Esophagus squamous epithelium (tissue), 5 donors: ENCODE measurements around the gene CAMK2G. TPM values are rescaled to one million over a fixed set of nuclear protein-coding genes. Genes with fewer than 3 reads are reported as not detected.
A peak's percentile ranks its signal among the peaks of the same experiment; 100 is the strongest.

Experiments
- DNase-seq: peaks from one replicate; lab custom pipeline; 2025; lab: John Stamatoyannopoulos, UW
- H3K27ac ChIP-seq, 4 donors: fragments of 200-600 bp; sonication (generic); one replicate each; pipeline ENCODE4 v1.5.1; 2016 to 2019; ENCODE audit warnings: mild to moderate bottlenecking in 1 of 4
- H3K27me3 ChIP-seq, 4 donors: fragments of 200-600 bp; sonication (generic); 1 replicate in 3 of 4; 2 replicates in 1 of 4; pipeline versions ENCODE4 v1.5.1 to v1.6.0; 2017 to 2021; ENCODE audit warnings: antibody characterized with exemption in 1 of 4
- H3K36me3 ChIP-seq, 3 donors: fragments of 200-600 bp; sonication (generic); one replicate each; pipeline ENCODE4 v1.5.1; 2016 to 2019
- H3K4me1 ChIP-seq, 3 donors: fragments of 200-600 bp; sonication (generic); one replicate each; pipeline ENCODE4 v1.5.1; 2017 to 2019
- H3K4me3 ChIP-seq, 4 donors: fragments of 200-600 bp; sonication (generic); 1 replicate in 3 of 4; 2 replicates in 1 of 4; pipeline ENCODE4 v1.5.1; 2016 to 2019; ENCODE audit warnings: mild to moderate bottlenecking in 2 of 4, moderate library complexity in 1 of 4
- H3K9me3 ChIP-seq, 3 donors: fragments of 200-600 bp; sonication (generic); one replicate each; pipeline ENCODE4 v1.5.1; 2016 to 2019
- CTCF ChIP-seq, 6 experiments: fragments of 450-650 bp in 4 of 6; fragments of 200-600 bp in 2 of 6; sonication (generic) in 2 of 6; IDR thresholded peaks; one replicate each; pipeline ENCODE4 v1.5.1; 2016 to 2019; ENCODE audit warnings: antibody characterized with exemption in 6 of 6, mild to moderate bottlenecking in 4 of 6, moderate library complexity in 4 of 6
- POLR2A ChIP-seq, 4 donors: fragments of 450-650 bp; IDR thresholded peaks; one replicate each; pipeline ENCODE4 v1.6.1; 2017; ENCODE audit warnings: antibody characterized with exemption in 4 of 4, mild to moderate bottlenecking in 4 of 4, moderate library complexity in 3 of 4
- WGBS, 2 donors: methylation state at CpG; one replicate each; pipeline ENCODE4 v1.1.5; 2018; 5-methylcytosine and 5-hydroxymethylcytosine counted together
- intact Hi-C: fragments of 100-400 bp; cut with DNase I; formaldehyde crosslinking; loops from one replicate; pipeline ENCODE4 v1.15.0; 2022
- total RNA-seq, 4 donors: library from RNA; depleted of rRNA; stranded (reverse); fragments of >200 nt; gene quantifications; one replicate each; pipeline ENCODE4 v1.1.0, GENCODE V29; 2016
- donor health status: DM: yes; HTN: yes; CAD: no.

Gene CAMK2G
- total RNA-seq, 4 donors from 2014 or later = 15.5 to 37.0 (median 28.6) TPM

DNA sequence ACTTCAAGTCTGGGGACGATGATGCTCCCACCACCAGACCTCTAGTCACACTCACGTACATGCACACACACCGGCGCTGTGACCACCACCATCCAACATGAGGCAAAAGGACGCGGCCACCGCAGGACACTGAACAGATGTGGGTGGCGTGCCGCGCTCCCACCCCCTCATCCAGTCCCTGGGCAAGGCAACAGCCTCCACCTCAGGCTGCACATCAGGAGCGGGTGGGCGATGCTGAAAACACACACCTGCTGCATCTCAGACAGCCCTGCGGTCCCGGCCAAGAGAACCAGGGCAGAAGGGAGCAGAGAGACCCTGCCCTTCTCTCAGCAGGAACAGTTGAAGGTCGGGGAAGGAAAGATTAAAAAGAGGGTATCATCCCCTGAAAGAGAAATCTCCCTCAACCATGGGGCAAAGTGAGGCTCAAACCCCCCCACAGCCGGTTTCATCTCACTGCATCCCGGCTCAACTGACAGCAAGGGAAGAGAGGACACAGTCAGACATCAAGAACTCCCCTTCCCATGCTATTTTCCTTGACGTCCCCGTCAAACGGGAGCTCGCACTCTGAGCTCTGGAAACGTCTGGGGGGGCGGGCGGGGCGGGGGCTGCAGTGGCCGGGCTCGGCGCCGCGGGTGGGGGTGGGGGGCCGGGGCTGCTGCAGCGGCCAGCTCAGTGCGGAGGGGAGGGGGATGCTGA is 1.1 kb downstream of the CAMK2G start:
- peaks cover 0 to 45% (median 0%) of the 10 kb centered on the region in 3 donors for H3K36me3 ChIP-seq
- peak overlapping the region; percentile 6 to 89 (median 78) for H3K27ac ChIP-seq
- no peaks in the 10 kb centered on the region for H3K27me3 ChIP-seq
- intact Hi-C loops = no loop called here
- H3K9me3 ChIP-seq = no peaks in the 10 kb centered on the region
- TF ChIP-seq POLR2A (IDR thresholded peaks at IDR 0.05) = no peak
- TF ChIP-seq CTCF (IDR thresholded peaks at IDR 0.05) = no peak
- peaks cover 36 to 82% (median 41%) of the 10 kb centered on the region in 3 donors for H3K4me1 ChIP-seq
- H3K4me3 ChIP-seq = peak overlapping the region; percentile 74 to 98 (median 88)
- 37 to 72% methylated on average over 6 to 12 of the region's 33 CpGs for WGBS, 2 donors
- no peak for DNase-seq

DNA sequence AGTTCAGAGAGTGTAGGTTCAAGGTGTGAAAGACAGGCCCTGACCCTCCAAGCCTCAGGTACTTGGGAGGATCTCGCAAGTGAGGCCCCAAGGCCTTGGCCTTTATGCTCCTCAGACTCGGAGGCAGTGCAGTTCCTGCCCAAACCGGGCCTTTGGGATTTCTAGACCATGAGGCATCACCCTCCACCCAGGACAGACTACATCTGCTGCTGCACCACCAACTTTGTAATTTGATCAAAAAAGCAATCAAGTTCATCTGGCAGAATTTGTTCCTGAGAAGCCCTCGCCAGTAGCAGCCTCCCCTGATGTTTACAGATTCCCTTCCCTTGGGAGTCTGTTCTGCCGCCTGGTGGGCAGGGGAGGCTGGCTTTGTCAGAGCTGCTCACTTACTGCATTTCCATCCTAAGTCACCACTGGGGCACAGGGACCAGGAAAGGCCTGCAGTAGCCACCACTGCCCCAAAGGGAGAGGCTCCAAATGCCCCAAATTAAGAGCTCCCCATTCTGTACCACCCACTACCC is 2.1 kb downstream of the CAMK2G start:
- Histone ChIP-seq H3K4me1 (peaks cover 36 to 91% (median 49%) of the 10 kb centered on the region in 3 donors), H3K9me3 (no peaks in the 10 kb centered on the region), H3K4me3 (peak overlapping the region in 3 of 4 donors; percentile 74 to 98 (median 97)), H3K36me3 (peaks cover 0 to 55% (median 0%) of the 10 kb centered on the region in 3 donors), H3K27ac (peak overlapping the region; percentile 45 to 89 (median 78)), H3K27me3 (no peaks in the 10 kb centered on the region)
- intact Hi-C loops = no loop called here
- 44 to 66% methylated on average over 3 to 4 of the region's 5 CpGs for WGBS, 2 donors
- no peak for DNase-seq
- TF ChIP-seq CTCF (IDR thresholded peaks at IDR 0.05) (peak in 4 of 6 experiments; percentile 9 to 43 (median 22)), POLR2A (IDR thresholded peaks at IDR 0.05) (no peak)

DNA sequence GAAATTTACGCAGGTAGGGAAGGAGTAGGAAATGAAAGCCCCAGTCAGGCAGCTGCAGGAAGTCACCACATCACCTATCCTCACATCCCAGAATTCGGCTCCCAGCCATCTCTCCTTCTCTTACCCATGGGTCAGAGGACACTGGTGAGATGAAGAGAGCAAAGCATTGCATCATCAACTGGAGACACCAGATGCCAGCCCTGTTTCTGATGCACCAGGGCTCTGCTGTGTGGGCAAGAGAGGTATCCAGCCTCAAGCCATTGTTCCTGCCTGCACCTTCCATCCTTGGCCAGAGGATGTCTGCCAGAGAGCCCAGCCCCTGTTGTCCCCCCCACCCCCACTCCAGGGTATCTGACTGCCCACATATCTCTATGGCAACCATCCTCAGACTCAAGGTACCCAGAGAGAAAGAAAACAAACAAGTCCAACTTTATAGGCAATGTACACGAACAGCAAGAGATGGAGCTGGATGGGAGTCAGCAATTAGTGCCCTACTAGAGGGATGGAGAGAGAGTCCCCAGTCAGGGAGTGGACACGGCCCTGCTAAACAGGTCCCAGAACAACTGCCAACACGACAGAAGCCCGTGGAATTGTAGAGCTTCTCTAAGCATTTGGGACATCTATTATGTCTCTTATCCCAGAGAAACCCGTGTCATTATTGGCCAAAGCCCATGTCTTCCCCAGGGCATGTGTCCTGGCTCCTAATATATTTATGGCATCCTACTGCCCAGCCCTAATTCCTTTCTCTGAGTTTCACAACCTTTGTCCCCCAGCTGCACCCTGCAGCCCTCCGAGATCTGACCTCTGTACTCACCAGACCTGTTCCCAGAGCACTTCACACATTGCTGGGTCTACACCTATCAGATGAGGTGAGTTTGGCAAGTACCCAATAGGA is 2.8 kb downstream of the CAMK2G start:
- no peaks in the 10 kb centered on the region for H3K9me3 ChIP-seq
- H3K27me3 ChIP-seq = no peaks in the 10 kb centered on the region
- no peak overlapping the region for H3K4me3 ChIP-seq
- intact Hi-C loops = no loop called here
- no peak for DNase-seq
- no peak for TF ChIP-seq POLR2A (IDR thresholded peaks at IDR 0.05)
- no peak for TF ChIP-seq CTCF (IDR thresholded peaks at IDR 0.05)
- peak overlapping the region; percentile 45 to 89 (median 78) for H3K27ac ChIP-seq
- peaks cover 39 to 91% (median 52%) of the 10 kb centered on the region in 3 donors for H3K4me1 ChIP-seq
- H3K36me3 ChIP-seq = peaks cover 0 to 62% (median 0%) of the 10 kb centered on the region in 3 donors
- WGBS, 2 donors = 55 to 65% methylated on average over 7 of the region's 8 CpGs

- H3K4me3 ChIP-seq = no peak overlapping the region
- H3K27ac ChIP-seq = peak overlapping the region in 3 of 4 donors; percentile 46 to 89 (median 82)
- TF ChIP-seq POLR2A (IDR thresholded peaks at IDR 0.05) = no peak
- TF ChIP-seq CTCF (IDR thresholded peaks at IDR 0.05) = no peak
- peaks cover 34 to 97% (median 48%) of the 10 kb centered on the region in 3 donors for H3K4me1 ChIP-seq
- peaks cover 0 to 89% (median 7%) of the 10 kb centered on the region in 3 donors for H3K36me3 ChIP-seq
- no peaks in the 10 kb centered on the region for H3K27me3 ChIP-seq
- no peak for DNase-seq
- 100% methylated on average over 1 to 2 of the region's 5 CpGs for WGBS, 2 donors
- no peaks in the 10 kb centered on the region for H3K9me3 ChIP-seq
- intact Hi-C loops = no loop called here
Measured at GRCh38 chr10:73868655-73869195, 5.6 kb downstream of the CAMK2G start.
